Kidney epithelial cell (primary cell): Measurements from ENCODE around the gene ODAD4. TPM values are rescaled to one million over a fixed set of nuclear protein-coding genes. Genes with fewer than 3 reads are reported as not detected.

Experiments used
- DNase-seq: peaks from one replicate; pipeline ENCODE4 v3.0.0-alpha.2; 2010; ENCODE audit warnings: low read depth
- H3K27me3 ChIP-seq: 2 replicates; pipeline ENCODE4 v1.6.0; 2011; ENCODE audit warnings: low read length; ENCODE audit not compliant: control insufficient read depth, insufficient read depth
- H3K36me3 ChIP-seq: 2 replicates; pipeline ENCODE4 v1.5.1; 2011; ENCODE audit warnings: low read length; ENCODE audit not compliant: control insufficient read depth, insufficient read depth
- H3K4me3 ChIP-seq: 2 replicates; pipeline ENCODE4 v1.5.1; 2011; ENCODE audit warnings: low read depth, mild to moderate bottlenecking, control low read depth, low read length
- total RNA-seq: library from RNA; depleted of rRNA; stranded (reverse); fragments of >200 nt; gene quantifications from 2 replicates; pipeline ENCODE4 v1.2.3, GENCODE V29; 2015
- TF ChIP-seq, protein P1 (sequence below): IDR thresholded peaks from 2 replicates; pipeline ENCODE4 v1.5.1; 2011; ENCODE audit warnings: mild to moderate bottlenecking, moderate library complexity, low read length, control low read depth, inconsistent platforms; ENCODE audit not compliant: insufficient read depth, poor library complexity, severe bottlenecking

ODAD4 gene
- total RNA-seq, 1 donor from 2014 or later: 0.84 TPM

DNA sequence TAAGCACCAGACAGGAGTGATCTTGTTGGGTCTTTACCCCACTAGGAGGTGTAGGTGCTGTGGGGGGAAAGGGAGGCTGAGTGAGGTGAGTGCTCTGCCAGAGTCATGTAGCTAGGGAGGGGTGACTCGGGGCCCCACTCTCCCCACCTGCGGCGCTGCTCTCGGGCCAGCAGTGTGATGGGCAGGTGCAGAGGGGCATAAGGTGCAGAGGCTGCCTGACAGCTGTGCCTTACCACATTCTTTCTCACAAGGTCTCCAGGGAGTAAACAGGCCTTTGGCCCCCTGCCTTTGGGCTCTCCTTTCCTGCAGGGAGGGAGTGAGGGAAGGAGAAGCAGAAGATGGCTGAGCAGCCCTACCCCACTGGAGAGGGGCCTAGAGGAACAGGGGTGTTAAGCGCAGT is 31.7 kb downstream of the ODAD4 start:
- DNase-seq: no peak
- H3K27me3 ChIP-seq: no peaks in the 10 kb centered on the region
- no peaks in the 10 kb centered on the region for H3K36me3 ChIP-seq

DNA sequence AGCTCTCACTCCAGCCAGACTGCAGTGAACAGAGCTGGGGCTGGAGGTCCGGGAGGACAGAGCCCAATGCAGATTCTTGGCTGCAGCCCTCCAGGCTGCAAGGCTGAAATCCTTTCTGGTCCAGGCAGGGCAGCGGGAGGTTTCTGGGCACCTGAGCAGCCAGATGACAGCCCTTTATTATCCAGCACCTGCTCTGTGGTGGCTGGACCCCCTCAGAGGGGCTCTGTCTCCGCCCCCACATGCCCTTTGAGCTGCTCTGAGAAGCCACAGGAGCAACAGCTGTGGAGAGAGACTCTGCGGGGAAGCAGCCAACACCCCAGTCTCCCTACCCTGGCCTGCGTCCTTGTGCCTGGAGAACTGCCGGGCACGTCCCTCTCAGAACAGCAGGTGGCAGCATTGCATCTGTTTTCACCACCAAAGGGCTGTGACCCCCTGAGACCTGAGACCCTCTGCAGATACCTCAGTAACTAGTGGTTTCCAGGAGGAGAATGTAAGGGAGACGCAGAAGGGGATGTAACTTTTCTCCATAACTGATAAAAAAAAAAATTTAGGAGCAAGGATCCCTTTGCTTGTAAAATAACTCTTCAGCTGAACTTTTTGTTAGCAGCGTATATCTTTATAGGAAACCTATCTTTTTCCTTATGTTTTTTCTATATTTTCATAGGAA is 32.5 kb downstream of the ODAD4 start:
- H3K36me3 ChIP-seq: no peaks in the 10 kb centered on the region
- no peak for DNase-seq
- TF ChIP-seq, protein P1, sequence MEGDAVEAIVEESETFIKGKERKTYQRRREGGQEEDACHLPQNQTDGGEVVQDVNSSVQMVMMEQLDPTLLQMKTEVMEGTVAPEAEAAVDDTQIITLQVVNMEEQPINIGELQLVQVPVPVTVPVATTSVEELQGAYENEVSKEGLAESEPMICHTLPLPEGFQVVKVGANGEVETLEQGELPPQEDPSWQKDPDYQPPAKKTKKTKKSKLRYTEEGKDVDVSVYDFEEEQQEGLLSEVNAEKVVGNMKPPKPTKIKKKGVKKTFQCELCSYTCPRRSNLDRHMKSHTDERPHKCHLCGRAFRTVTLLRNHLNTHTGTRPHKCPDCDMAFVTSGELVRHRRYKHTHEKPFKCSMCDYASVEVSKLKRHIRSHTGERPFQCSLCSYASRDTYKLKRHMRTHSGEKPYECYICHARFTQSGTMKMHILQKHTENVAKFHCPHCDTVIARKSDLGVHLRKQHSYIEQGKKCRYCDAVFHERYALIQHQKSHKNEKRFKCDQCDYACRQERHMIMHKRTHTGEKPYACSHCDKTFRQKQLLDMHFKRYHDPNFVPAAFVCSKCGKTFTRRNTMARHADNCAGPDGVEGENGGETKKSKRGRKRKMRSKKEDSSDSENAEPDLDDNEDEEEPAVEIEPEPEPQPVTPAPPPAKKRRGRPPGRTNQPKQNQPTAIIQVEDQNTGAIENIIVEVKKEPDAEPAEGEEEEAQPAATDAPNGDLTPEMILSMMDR: peak; percentile 89

More for the DNA sequence above, 31.7 kb downstream of the ODAD4 start:
- H3K4me3 ChIP-seq: no peak overlapping the region
- TF ChIP-seq, protein P1: no peak

DNA sequence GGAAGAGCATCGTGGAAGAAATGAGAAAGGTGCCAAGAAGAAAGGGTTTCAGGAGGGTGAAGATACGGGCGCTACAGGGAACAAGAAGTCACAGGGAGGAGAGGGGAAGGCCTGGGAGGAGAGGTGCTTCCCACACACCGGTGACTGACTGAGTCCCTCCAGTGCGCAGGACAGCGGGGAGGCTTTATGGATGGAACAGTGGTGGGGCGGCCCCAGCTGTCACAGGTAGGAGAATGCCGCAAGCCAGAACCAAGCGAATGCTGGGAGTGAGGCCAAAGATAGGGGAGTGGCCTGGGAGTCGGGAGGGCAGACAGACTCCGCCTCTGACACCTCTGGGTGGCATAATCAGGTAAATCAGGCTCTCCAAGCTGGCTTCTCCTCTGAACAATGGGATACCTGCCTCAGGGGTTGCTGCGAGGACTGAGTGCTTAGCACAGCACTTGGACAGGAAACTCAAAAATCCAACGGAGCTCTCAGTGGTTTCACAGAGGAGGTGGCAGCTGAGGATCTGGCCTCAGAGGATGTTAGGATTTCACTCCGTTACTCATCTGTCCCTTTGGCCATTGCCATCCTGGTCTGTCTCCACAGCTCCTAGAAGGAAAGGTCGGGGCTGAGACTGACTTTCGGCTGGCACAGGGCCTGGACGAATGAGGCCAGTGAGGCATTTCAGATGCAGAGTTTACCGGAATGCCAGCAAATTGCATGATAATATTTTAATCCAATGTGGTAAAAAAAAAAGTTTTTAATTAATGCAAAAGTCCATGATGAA is 35.5 kb downstream of the ODAD4 start:
- peak overlapping the region; percentile 76 for H3K4me3 ChIP-seq
- no peak for DNase-seq
- H3K27me3 ChIP-seq: no peaks in the 10 kb centered on the region
- H3K36me3 ChIP-seq: no peaks in the 10 kb centered on the region
- TF ChIP-seq, protein P1: no peak

More for the DNA sequence above, 32.5 kb downstream of the ODAD4 start:
- no peaks in the 10 kb centered on the region for H3K27me3 ChIP-seq
- no peak overlapping the region for H3K4me3 ChIP-seq

DNA sequence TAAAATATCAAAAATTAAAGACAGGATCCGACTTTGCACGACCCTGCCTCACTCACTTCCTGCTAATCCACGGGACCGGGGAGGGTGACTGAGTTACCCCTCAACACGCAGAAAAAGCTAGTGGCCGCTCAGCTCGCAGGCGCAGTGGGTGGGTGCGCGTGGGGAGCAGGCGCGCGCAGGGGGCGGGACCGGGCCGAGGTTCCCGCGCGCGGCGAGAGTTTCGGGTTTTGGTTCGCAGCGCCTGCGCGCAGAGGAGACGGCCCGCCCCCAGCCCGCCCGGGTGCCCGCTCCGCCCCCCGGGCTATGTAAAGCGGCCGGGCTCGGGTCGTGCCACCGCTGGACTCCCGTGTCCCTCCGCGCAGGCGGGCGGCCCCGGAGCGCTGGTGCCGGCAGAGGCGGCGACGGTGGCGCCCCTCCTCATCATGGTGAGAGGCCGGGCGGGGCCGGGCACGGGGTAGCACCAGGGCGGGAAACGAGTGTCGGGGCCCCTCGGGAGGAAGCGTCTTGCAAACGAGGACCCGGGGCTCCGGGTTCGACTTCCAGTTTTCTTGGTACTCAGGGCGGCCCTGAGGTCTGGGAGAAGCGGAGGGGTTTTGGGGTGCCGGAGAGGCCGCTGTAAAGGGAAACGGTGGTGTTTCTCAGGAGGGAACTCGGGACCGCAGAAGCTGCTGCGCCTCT is 36.2 kb downstream of the ODAD4 start, which contains the start of gene CNP:
Gene CNP (plus strand): TSS at position 333 of the 678 bp plus-strand sequence. CDS start 90 bp downstream, at position 423.
- Histone ChIP-seq H3K4me3 (peak within 1 kb of the TSS; percentile 76), H3K36me3 (no peaks in the 10 kb centered on the region), H3K27me3 (no peaks in the 10 kb centered on the region)
- DNase-seq: no peak
- TF ChIP-seq, protein P1: no peak

DNA sequence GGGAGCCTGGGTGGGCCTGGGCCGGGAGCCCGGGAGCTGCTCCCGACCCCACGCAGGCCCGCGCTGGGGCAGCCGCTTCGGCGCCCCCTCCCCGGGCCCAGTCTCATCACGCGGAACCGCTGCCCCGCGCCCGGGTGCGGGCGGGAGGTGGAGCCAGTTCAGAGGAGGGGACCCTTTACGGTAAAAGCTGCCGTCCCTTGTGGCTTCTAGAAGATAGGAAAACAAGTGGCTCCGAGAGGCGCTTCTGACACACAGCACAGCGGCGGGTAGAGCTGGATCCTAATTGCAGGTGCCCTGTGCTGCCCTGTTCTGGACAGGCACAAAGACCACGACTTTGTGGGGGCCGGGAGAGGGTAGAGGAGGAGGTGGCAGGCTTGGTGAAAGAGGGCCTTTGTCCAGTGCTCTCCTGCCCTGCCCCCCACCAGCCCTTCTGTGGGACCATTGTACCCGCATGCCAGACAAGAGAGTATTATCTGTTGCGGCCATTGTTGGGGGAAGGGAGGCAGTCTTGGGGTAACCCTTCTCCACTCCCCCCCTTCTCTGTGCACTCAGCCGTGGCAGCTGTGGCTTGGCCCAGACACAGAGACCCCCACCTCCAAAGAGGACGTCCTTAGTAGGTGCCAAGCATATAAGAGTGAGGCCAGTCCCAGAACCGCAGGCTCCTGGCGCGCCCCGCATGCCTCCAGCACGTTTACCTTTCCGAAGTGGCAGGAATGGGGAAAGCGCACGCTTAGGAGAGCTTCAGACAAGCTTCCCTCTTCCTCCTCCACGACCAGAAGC is 36.9 kb downstream of the ODAD4 start:
- peak overlapping the region; percentile 76 for H3K4me3 ChIP-seq
- TF ChIP-seq, protein P1: no peak
- no peaks in the 10 kb centered on the region for H3K27me3 ChIP-seq
- H3K36me3 ChIP-seq: no peaks in the 10 kb centered on the region
- no peak for DNase-seq
